HG02938 (cell line): Measurements from ENCODE around the gene GAMT.

Experiments used
- ATAC-seq: cut with Tn5 transposase; IDR thresholded peaks from one replicate; pipeline ENCODE4 v1.9.1; 2021; ENCODE audit warnings: mild to moderate bottlenecking, moderate library complexity; ENCODE audit not compliant: unreplicated experiment

GAMT gene

GRCh38 chr19:1418951-1419738, 17.8 kb upstream of the GAMT start:
- ATAC-seq: no peak

DNA sequence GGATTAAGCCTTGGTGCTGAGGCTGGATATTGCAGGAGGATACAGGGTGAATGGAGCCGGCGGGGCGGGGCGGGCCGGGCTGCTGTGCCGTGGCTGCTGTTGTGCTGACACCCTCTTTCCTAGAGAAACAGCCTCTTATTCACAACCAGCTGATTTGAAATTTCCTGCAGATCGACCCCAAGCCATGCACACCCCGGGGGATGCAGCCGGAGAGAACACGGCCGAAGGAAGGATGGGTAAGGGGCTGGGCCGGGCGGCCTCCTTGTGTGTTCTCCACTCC, 17.1 kb upstream of the GAMT start:
- ATAC-seq: no peak

DNA sequence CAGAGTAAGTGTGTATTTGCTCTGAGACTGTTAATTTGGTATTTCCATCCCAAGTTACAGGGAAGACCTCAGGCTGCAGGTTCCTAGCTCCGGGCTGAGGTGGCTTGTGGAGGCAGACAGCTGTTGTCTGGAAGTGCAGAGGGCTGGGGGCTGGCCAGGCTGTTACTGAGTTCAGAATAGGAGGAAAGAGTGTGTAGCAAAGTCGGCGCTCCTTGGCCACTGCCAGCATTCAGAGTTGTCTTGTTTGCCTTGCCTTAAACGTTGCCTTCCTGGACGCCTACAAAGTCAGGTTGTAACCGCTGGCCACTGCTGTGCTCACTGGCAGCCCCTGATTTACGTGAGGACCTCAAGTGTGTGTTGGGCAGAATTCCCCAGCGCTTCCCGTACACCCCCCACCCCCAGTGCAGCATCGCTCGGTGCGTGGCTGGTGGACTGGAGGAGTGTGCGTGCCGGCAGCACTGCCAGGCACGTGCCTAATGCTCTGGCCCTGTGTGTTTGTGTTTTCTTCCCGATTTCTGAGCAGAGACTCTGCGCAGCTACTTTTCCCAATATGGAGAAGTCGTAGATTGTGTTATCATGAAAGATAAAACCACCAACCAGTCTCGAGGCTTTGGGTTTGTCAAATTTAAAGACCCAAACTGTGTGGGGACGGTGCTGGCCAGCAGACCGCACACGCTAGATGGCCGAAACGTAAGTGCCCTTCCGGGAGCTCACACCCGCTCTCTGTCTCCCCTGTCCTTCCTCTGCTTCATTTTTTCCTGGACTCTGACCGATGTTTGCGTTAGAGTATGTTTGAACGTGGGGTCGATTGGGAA, 16.5 kb upstream of the GAMT start:
- no peak for ATAC-seq

GRCh38 chr19:1417145-1417544, 15.8 kb upstream of the GAMT start:
- ATAC-seq: no peak

- ATAC-seq: no peak
Observed at GRCh38 chr19:1416014-1416841, 14.9 kb upstream of the GAMT start.

DNA sequence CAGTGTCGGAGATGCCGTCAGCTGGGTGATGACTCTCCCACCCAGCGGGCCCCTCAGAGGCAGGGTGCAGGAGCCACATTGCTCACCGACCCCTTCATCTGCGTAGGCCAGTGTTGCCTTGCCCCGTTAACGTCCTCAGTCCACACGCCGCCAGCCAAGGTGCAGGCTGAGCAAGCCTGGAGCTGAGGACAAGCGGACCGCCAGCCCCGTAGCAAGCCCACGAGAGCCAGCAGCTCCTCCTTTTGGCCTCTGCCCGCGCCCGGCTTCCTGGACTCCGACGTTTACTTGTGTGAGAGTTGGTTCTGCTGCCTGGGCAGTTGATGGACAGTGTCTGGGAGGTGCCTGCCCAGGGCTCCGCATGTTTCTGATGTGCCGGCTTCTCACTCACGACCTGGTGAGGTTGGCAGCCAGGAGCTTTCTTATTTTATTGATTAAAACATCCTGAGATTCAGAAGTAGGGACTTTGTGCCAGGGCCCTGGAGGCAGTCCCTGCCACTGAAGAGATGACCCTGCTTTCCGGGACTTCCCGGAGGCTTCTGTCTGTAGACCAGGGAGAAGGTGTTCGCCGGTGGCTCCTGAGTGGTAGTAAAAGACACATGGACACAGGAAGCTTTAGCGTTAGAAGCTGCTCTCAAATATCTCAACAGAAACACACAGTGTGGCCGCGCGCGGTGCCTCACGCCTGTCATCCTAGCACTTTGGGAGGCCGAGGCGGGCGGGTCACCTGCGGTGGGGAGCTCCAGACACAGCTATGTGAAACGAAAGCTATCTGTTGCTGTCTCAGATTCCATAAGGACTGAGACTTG, 11.9 kb upstream of the GAMT start:
- ATAC-seq: no peak

DNA sequence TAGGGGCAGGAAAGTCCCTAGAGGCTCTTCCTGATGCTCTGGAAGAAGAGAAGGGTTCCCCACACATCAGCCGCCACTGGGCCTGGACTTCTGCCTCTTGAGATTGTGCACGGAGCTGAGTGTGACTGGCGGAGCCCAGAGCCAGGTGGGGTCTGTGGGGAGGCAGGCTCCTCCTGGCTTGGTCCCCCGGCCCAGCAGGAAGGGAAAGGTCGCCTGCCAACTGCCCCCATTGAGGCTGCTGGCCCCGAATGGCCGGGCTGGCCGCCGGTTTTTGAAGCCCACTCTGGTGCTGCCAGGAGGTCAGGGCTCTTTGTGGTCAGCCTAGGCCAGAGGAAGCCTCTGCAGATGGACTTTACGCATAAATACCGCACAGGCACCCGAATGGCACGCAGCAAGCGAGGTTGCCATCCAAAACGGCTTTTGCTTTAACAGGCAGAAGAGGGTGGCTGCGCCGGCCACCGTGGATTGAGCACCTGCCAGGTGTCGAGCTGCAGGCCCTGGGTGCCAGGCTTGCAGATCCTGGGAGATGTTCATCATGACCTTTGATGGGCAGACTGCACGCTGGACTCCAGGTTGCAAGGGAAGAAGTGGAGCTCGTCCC, 11.1 kb upstream of the GAMT start:
- ATAC-seq: no peak

- no peak for ATAC-seq
Observed at GRCh38 chr19:1411255-1412191, 10.2 kb upstream of the GAMT start.

- no peak for ATAC-seq
Observed at GRCh38 chr19:1410789-1411188, 9.4 kb upstream of the GAMT start.

DNA sequence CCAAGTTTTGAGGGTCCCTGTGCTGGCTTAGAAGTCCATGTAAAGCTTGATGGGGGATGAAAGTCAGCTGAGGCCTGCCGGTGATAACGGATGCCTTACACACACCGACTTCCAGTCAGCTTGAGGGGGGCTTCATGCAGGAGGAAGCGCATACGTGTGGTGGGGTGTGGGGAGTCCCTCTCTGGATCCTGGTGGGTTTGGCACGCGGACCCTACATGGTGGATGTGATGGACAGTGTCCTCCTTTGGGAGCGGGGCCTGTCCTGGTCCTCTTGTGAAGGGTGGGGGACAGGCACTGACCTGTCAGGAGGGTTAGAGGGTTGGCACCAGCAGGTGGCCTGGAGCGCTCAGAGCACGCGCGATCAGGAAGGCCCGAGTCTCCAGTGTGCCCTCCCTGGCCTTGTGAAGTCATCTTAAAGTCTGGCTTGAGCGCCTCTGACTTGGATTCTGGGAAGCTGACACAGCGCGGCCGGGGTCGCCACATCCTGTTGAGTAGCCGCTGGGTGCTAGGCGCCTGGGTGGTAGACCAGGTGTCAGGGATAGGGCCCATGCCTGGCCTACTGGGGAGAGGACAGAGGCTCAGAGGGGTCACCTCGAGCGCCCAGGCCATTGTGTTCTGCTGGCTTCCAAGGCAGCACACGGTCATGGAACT, 8.9 kb upstream of the GAMT start:
- ATAC-seq: no peak

GRCh38 chr19:1409204-1410005, 8.1 kb upstream of the GAMT start:
- no peak for ATAC-seq

GRCh38 chr19:1408300-1409203, 7.2 kb upstream of the GAMT start:
- no peak for ATAC-seq

GRCh38 chr19:1407528-1408299, 6.4 kb upstream of the GAMT start, which contains the start of gene DAZAP1:
TSS of gene DAZAP1 (plus strand) at chr19:1407586. CDS start at chr19:1407774, 188 bp downstream.
- peak; percentile 24 for ATAC-seq

DNA sequence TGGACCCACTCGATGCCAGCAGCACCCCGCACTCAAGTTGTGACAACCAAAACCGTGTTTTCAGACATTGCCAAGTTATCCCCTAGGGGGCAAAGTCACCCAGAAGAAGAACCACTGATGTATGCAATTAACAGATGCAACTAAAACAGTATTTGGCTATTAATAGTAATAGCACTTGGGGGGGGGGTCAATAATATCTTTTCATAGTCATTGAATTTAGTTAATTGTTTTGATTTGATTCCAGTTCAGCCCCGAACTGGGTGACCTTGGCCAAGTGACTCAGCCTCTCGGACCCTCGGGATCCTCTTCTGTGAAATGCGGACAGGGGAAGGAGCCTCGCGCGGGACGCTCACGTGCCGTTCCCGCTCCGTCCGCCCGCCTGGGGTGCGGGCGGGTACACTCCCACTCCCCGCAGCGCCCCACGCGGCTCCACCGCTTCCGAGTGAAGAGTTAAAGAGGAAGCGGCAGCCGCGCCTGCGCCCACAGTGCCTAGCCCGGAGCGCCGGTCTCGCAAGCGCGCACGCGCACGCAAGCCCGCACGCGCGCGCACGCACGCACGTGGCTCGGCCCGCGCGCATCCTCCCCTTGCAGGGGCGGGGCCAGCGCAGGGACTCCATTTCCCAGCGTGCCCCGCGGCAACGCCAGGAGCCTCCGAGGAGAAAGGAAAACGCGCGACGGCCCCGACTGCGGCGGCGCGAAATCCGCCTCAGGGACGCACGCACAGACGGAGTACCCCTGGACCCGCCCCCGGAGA, 5.6 kb upstream of the GAMT start:
- peak; percentile 74 for ATAC-seq

GRCh38 chr19:1402411-1403070, 1.2 kb upstream of the GAMT start:
- no peak for ATAC-seq
